Measurements from ENCODE around the gene RHPN2. TPM values are rescaled to one million over a fixed set of nuclear protein-coding genes. Genes with fewer than 3 reads are reported as not detected.

RHPN2 gene
- total and polyA plus RNA-seq, 2 of the 13 experiments (the other 11 are each of a cell fraction or from before 2014, with no cell fraction given): 20.3 to 48.0 TPM

GRCh38 chr19:33064792-33065550 lies at the start of gene RHPN2 (continued):
- TF ChIP-seq RERE (CRISPR knock-in tag; IDR thresholded peaks at IDR 0.05; ENCODE audit: low read depth): no peak

DNA sequence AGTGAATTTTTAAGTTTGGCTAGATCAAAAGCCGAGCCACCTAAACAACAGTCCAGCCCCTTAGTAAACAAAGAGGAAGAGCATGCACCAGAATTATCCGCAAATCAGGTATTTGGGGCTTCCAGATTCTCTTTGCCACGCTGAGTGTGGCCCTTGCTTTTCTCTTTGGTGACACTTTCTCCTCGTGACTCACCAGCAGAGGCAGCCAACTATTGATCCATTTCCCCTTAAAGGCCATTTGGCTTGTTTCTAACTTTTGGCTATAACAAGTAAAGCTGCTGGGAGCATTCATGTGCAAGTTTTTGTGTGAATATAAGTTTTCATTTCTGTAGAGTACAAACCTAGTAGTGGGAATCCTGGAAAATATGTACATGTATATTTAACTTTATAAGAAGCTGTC lies 49.6 kb upstream of the RHPN2 start:
- CTCF ChIA-PET (ENCODE audit: low intra/inter-chr PET ratio, low total read pairs): interaction anchor here (1.1 kb wide), 1 partner anchor 137 kb away, joined by 3 read pairs; no protein-coding TSS in a partner anchor
- Histone ChIP-seq H3K27me3 (ENCODE audit: control insufficient read depth in 1 of 2, insufficient read depth in 2 of 2, low read length in 2 of 2) (no peaks in the 10 kb centered on the region), H3K27ac (ENCODE audit: extremely low read length, insufficient read depth, low read length) (no peak overlapping the region), H3K9ac (ENCODE audit: insufficient read depth, low read depth, low read length) (no peak overlapping the region), H2AFZ (ENCODE audit: low read length) (no peak overlapping the region), H3K79me2 (ENCODE audit: insufficient read depth, low read length) (no peaks in the 10 kb centered on the region), H3K9me3 (ENCODE audit: low read length) (no peaks in the 10 kb centered on the region), H3K4me1 (ENCODE audit: insufficient read depth, low read length) (no peaks in the 10 kb centered on the region), H3K4me3 (replicated peaks in 1 of 3; ENCODE audit: insufficient read depth in 1 of 3, low read depth in 2 of 3, low read length in 3 of 3) (no peak overlapping the region), H3K36me3 (replicated peaks in 1 of 2; ENCODE audit: control insufficient read depth in 1 of 2, insufficient read depth in 2 of 2, low read length in 2 of 2) (peaks cover 21 to 59% of the 10 kb centered on the region in 2 experiments), H4K20me1 (ENCODE audit: insufficient read depth, low read length) (no peaks in the 10 kb centered on the region), H3K4me2 (ENCODE audit: low read depth, low read length) (no peak overlapping the region)
- ATAC-seq: no peak
- POLR2A ChIA-PET: no interaction called here
- DNase-seq (ENCODE audit: low spot score): no peak
- intact Hi-C loops (cut with micrococcal nuclease; ENCODE audit: unreplicated experiment): no loop called here
- 91% methylated on average over 4 of the region's 4 CpGs for WGBS (ENCODE audit: low lambda C conversion rate)
- in situ Hi-C loops (cut with HindIII; ENCODE audit: extremely low pct_ligation_motif_present, low pct_unique_long_range_greater_than_20kb): no loop called here
- FAIRE-seq: no peak
- no peak for TF ChIP-seq PAF1 (CRISPR knock-in tag; IDR thresholded peaks at IDR 0.05)
- TF ChIP-seq ZNF207 (IDR thresholded peaks at IDR 0.05; ENCODE audit: borderline replicate concordance): no peak
- no peak for TF ChIP-seq ZNF891 (CRISPR knock-in tag; IDR thresholded peaks at IDR 0.05)
- TF ChIP-seq POLR2G (IDR thresholded peaks at IDR 0.05; ENCODE audit: low read depth, low read length): no peak
- no peak for TF ChIP-seq SRSF1 (optimal IDR thresholded peaks at IDR 0.05; ENCODE audit: low read depth, low read length)
- TF ChIP-seq ZNF501 (CRISPR knock-in tag; IDR thresholded peaks at IDR 0.05): no peak
- TF ChIP-seq EED (CRISPR knock-in tag; IDR thresholded peaks at IDR 0.05): no peak
- TF ChIP-seq ZBTB26 (CRISPR knock-in tag; IDR thresholded peaks at IDR 0.05; ENCODE audit: borderline replicate concordance): no peak
- BruUV-seq (replicated peaks): no TSS peak

All from HepG2 (cell line).